MV-4-11 (cell line): ENCODE results near the gene GPC5.
"Not testable (repeated sequence)": the region's sequence is repeated elsewhere in the genome, so short reads cannot be mapped to it uniquely, and the experiment has no call there.

Experiments used
- DNase-seq: peaks from one replicate; lab custom pipeline; 2025; lab: John Stamatoyannopoulos, UW

The GPC5 gene

GRCh38 chr13:91398413-91399188 is at the start of gene GPC5:
GPC5 (plus strand) TSS chr13:91398621.
- DNase-seq, result peak; percentile 64

DNA sequence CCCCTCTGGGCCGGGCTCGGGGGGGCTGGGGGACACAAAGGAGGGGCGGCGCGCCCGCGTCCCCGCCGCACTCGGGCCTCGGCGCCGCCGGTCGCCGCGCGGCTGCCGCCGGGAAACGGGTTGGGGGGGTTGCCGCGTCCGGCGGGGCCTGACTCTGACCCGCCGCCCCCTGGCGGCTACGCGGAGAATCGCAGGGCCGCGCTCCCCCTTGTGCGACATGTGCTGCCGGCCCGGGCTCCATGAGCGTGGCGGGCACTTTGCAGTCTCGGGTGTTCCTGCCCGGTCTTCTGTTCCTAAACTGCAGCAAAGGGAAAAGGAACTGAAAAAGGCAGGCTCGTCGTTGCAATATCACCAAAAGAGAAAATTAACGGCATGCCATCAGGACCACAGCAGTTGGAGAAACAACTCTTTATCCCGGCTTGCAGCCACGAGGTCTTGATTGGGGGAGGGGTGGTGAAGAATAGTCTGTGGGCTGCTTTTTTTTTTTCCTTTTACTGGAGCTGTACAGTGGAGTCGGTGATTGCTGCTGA is 49.5 kb upstream of the GPC5 start:
- DNase-seq, result peak; percentile 84

DNA sequence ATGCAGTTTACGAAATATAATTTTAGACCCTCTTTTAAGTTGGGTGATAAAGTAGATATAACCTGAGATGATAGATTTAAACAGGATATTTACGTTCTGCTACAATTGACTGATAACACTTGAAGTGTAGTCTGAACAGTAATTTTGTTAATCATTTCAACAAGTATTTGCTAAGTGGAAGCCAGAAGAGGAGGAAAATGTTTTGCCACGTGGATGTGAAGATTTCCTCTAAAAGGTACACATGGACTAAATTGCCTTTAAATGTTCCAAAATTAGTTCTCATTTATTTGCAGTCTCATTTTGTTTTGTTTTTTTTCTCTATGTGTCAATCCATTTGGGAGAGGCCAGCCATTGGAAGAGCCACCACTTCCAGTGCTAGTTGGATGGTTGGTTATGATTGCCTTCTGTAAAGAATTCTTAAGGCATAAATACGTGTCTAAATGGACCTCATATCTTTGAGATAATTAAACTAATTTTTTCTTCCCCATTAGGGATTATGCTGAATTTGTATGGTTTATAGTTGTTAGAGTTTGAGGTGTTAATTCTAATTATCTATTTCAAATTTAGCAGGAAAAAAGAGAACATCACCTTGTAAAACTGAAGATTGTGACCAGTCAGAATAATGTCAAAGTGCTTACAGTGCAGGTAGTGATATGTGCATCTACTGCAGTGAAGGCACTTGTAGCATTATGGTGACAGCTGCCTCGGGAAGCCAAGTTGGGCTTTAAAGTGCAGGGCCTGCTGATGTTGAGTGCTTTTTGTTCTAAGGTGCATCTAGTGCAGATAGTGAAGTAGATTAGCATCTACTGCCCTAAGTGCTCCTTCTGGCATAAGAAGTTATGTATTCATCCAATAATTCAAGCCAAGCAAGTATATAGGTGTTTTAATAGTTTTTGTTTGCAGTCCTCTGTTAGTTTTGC is 48.2 kb upstream of the GPC5 start:
- DNase-seq, result no peak

GRCh38 chr13:91351123-91351522 is 47.3 kb upstream of the GPC5 start:
- no peak for DNase-seq

DNA sequence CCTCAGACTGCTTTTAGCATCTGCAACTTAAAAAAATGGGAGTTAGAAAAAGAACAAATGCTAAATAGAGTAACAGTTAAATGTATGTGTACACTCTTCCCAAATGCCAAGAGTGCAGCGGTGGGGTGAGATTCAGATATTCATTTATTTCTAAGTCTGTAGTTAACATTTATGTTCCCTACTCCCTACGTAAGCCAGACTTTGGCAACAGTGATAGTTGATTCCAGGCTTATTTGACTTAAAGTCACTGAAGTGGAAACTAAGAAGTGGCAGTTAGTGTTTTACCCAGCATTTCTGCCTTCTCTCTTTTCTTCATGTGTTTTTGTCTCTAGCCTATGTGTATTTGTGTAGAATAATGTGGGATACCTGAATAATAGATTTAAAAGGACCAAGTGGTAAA is 46.4 kb upstream of the GPC5 start:
- DNase-seq, result no peak

DNA sequence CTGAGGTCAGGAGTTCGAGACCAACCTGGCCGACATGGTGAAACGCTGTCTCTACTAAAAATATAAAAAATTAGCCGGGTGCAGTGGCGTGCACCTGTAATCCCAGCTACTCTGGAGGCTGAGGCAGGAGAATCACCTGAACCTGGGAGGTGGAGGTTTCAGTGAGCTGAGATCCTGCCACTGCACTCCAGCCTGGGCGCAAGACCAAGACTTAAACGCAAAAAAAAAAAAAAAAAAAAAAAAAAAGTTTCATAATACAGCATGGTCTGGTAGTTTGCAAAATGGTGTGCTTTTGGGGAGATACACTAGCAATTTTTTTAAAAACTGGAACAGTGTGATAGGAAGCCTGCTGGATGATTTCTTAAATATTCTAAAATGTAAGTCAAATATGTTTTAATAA is 45.5 kb upstream of the GPC5 start:
- not testable (repeated sequence) for DNase-seq

DNA sequence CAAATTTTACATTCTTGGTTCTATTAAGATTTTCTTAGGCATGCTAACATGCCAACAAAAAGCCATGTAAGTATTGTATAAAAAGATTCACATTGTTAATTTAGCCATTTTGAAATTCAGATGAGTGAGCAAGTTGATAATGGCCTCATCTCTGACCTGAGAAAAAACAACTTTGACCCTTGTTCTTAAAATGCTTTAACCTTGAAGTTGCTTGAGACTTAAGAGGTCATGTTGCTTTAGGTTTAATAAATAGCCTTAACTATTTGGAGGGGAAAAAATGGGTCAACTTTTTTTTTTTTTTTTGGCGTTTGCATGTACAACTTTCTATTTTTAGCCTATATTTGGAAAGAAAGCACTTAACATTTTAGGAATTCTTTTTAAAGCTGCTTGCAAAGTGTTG is 44.9 kb upstream of the GPC5 start:
- no peak for DNase-seq

- DNase-seq, result no peak
These were observed 43.2 kb upstream of the GPC5 start for GRCh38 chr13:91355099-91355825.

DNA sequence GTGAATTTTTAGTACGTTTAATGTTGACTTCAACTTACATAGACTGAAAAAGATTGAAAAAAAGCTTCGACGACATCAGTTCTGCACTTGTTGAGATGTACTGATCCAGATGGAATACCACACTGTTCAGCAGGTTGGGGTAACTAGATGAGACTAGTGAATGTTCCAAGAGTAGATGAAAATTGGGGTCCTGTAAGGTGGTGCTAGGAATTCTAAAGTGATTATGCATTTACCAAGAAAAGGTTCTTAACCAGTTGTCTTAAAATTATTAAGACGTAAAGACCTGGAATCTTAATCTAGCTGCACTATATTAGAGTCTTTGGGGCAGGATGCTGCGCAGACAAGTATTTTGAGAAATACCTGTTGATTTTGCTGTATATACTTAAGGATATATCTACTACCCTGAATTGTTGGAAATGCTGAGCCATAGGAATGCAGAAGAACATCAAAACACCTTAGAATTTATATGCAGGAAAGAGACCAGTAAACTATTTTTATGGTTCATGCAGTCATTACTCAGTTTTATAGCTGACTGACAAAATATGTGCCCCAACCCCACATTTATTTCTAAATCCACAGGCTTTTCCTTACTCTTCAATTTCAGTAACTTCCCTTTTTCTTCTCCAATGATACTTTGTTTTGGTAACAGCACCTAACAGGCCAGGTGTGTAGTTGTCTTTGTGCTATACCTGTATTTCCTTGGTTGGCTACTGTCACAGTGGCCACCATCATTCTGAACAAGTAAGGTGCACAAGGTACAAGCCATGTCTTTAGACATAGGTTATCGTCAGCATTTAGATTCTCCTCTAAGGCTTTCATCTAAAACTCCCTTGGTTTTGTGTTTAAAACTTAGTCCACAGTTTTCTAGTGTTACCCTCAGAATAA is 42.4 kb upstream of the GPC5 start:
- DNase-seq, result no peak

GRCh38 chr13:91356919-91357612 is 41.4 kb upstream of the GPC5 start:
- no peak for DNase-seq

GRCh38 chr13:91357613-91358386 is 40.6 kb upstream of the GPC5 start:
- no peak for DNase-seq

GRCh38 chr13:91358387-91358782 is 40.0 kb upstream of the GPC5 start:
- peak; percentile 42 for DNase-seq

- no peak for DNase-seq
These were observed 39.3 kb upstream of the GPC5 start for GRCh38 chr13:91359111-91359510.

- DNase-seq, result no peak
These were observed 38.8 kb upstream of the GPC5 start for GRCh38 chr13:91359631-91360030.

DNA sequence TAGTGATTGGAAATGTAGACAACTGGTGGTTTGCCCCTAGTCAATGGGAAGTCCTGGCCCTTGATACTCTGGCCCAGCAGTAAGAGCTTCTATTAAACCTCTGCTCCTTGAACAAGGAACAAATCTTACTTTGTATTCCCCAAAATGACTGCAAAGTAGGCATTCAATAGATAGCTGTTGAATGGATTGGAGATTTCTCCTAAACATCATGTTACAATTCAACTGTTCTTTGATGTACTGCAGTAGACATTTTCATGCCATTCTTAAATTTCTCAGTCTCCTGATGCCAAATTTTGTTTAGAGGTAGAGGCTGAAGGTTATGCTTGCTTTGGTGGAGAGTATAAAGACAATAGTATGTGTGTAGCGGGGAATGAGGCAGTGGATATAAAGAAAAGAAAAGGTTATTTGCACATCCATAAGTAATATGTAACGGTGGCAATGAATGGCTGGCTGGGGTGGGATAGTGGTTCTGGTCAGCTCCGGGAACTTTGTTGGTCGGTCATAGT is 38.1 kb upstream of the GPC5 start:
- DNase-seq, result no peak

DNA sequence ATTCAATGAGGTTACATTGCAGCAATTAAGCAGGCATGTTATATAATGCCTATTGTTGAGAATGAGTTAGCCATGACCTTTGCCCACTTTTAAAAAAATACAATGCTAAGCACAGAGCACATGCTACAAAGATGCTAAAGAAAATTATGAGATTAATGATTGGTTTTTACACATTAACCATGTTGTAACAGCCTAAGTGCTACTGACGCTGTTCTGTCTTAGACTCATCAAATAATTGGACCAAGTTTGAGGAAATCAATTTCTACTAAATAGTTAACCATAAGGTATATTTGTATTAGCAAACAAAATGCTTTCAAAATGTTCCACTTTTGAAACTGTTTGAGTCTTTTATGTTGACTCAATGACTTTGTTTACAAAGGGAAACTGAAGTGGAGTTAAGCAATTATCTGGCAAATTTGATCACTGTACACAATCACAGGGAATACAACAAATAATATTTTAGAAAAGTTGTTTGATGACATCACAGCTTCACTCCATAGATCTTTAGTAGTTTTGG is 36.6 kb upstream of the GPC5 start:
- no peak for DNase-seq

DNA sequence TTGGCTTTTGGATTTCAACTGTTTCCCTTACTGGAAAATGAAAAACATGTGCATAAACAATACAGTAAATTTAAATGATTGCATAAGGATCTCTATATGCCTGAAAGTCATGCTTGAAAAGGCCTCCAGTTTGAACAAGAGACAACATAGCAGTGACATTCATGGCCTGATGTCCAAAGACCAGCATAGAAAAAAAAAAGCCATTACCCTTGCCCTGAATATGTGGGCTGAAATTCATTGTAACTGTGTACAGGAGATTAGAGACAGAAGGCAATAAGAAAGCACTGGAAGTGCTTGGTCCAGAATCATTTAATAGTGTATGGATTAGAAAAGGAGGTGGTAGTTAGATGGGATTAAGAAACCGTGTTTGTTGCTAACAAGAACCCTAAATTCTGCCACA is 35.5 kb upstream of the GPC5 start:
- no peak for DNase-seq

GRCh38 chr13:91368101-91368500 is 30.3 kb upstream of the GPC5 start:
- DNase-seq, result no peak

DNA sequence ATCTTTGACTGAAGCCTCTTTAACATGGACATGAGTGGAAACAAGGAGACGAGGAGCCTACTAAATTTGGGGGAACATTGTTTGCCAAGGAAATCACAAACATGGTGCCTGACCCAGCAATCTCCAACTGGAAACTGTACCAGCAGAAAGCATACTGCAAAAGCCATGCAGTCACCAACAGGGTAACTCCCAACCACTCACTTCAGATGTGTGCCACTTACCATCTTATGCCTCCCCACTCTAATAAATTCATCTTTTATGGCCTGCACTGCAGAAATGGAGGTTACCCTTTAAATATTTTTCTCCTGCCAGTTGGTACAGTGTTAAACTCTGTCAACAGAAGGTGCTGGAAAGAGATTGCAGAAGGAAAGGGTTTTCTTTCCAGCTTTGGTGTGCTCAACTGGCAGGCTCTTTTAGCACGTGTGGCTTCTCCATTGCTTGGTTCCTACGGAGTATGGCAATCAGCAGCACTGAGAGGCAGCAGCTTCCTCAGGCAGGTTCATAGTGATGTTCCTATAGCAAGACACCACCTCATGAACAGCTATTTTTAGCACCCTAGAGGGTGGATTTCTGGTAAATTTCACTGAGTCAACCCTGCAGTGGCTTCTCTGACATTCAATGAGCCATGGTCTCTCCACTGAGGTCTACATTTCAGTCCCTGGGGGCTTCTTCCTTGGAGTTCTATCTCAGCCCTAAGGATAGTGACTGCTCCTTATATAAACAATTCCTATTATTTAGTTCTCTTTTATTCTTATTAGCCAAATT is 29.6 kb upstream of the GPC5 start:
- no peak for DNase-seq
